GM19438 (cell line): ENCODE results near the gene DCLK2.

ENCODE experiments used
- ATAC-seq: cut with Tn5 transposase; IDR thresholded peaks from one replicate; pipeline ENCODE4 v1.9.1; 2021; ENCODE audit warnings: low read depth; ENCODE audit not compliant: unreplicated experiment

Gene DCLK2

GRCh38 chr4:150078041-150078578 lies at the start of gene DCLK2:
Gene DCLK2, plus strand, starts transcription at chr4:150078445. Its CDS starts 583 bp downstream, at chr4:150079028.
- no peak for ATAC-seq

- no peak for ATAC-seq
Observed at GRCh38 chr4:150032541-150032940, 45.7 kb upstream of the DCLK2 start.

GRCh38 chr4:150033081-150033480 lies 45.2 kb upstream of the DCLK2 start:
- no peak for ATAC-seq

GRCh38 chr4:150033901-150034300 lies 44.3 kb upstream of the DCLK2 start:
- no peak for ATAC-seq

- no peak for ATAC-seq
Observed at GRCh38 chr4:150037251-150037856, 40.9 kb upstream of the DCLK2 start.

- peak; percentile 78 for ATAC-seq
Observed at GRCh38 chr4:150038335-150039076, 39.7 kb upstream of the DCLK2 start.

- ATAC-seq, result no peak
Observed at GRCh38 chr4:150039274-150040127, 38.7 kb upstream of the DCLK2 start.

GRCh38 chr4:150044517-150044916 lies 33.7 kb upstream of the DCLK2 start:
- ATAC-seq, result no peak

GRCh38 chr4:150045410-150045809 lies 32.8 kb upstream of the DCLK2 start:
- no peak for ATAC-seq

GRCh38 chr4:150046728-150047217 lies 31.5 kb upstream of the DCLK2 start:
- no peak for ATAC-seq

GRCh38 chr4:150047546-150047945 lies 30.7 kb upstream of the DCLK2 start:
- no peak for ATAC-seq

GRCh38 chr4:150049682-150050081 lies 28.6 kb upstream of the DCLK2 start:
- ATAC-seq, result no peak

GRCh38 chr4:150050566-150050965 lies 27.7 kb upstream of the DCLK2 start:
- ATAC-seq, result no peak

- ATAC-seq, result no peak
Observed at GRCh38 chr4:150051111-150051510, 27.1 kb upstream of the DCLK2 start.

- no peak for ATAC-seq
Observed at GRCh38 chr4:150055467-150055866, 22.8 kb upstream of the DCLK2 start.

- ATAC-seq, result no peak
Observed at GRCh38 chr4:150056569-150056968, 21.7 kb upstream of the DCLK2 start.

GRCh38 chr4:150061086-150061776 lies 17.0 kb upstream of the DCLK2 start:
- ATAC-seq, result no peak

- no peak for ATAC-seq
Observed at GRCh38 chr4:150063128-150063527, 15.1 kb upstream of the DCLK2 start.

- ATAC-seq, result no peak
Observed at GRCh38 chr4:150065740-150066139, 12.5 kb upstream of the DCLK2 start.

- ATAC-seq, result no peak
Observed at GRCh38 chr4:150067859-150068258, 10.4 kb upstream of the DCLK2 start.
